ENCODE results near the gene PSME4.
"Not testable (repeated sequence)": the region's sequence is repeated elsewhere in the genome, so short reads cannot be mapped to it uniquely, and the experiment has no call there.

PSME4 gene

GRCh38 chr2:53841651-53842050 lies 129.1 kb downstream of the PSME4 start:
- H3K27ac ChIP-seq (ENCODE audit: low read length); H3K9me3 ChIP-seq (ENCODE audit: control insufficient read depth, insufficient read depth, low read length); H3K4me3 ChIP-seq (ENCODE audit: low read length); H3K4me1 ChIP-seq (ENCODE audit: control insufficient read depth, insufficient read depth, low read length); H3K36me3 ChIP-seq (ENCODE audit: control insufficient read depth, insufficient read depth, low read length); H3K27me3 ChIP-seq (ENCODE audit: control insufficient read depth, insufficient read depth, low read length); DNase-seq (ENCODE audit: low read depth, low spot score): not testable (repeated sequence)
- no CpG with 5 or more reads among the region's 7 CpGs for WGBS (ENCODE audit: insufficient coverage, insufficient read length)

- no peak for DNase-seq (ENCODE audit: low read depth, low spot score)
- no CpG with 5 or more reads among the region's 1 CpG for WGBS (ENCODE audit: insufficient coverage, insufficient read length)
- no peaks in the 10 kb centered on the region for H3K36me3 ChIP-seq (ENCODE audit: control insufficient read depth, insufficient read depth, low read length)
- no peak overlapping the region for H3K4me3 ChIP-seq (ENCODE audit: low read length)
- H3K4me1 ChIP-seq (ENCODE audit: control insufficient read depth, insufficient read depth, low read length): no peaks in the 10 kb centered on the region
- no peaks in the 10 kb centered on the region for H3K9me3 ChIP-seq (ENCODE audit: control insufficient read depth, insufficient read depth, low read length)
- no peaks in the 10 kb centered on the region for H3K27me3 ChIP-seq (ENCODE audit: control insufficient read depth, insufficient read depth, low read length)
- H3K27ac ChIP-seq (ENCODE audit: low read length): no peak overlapping the region
Observed at GRCh38 chr2:53840580-53840979, 130.2 kb downstream of the PSME4 start.

- WGBS (ENCODE audit: insufficient coverage, insufficient read length): no CpG with 5 or more reads among the region's 4 CpGs
- H3K4me3 ChIP-seq (ENCODE audit: low read length); H3K27ac ChIP-seq (ENCODE audit: low read length); H3K27me3 ChIP-seq (ENCODE audit: control insufficient read depth, insufficient read depth, low read length); H3K9me3 ChIP-seq (ENCODE audit: control insufficient read depth, insufficient read depth, low read length); DNase-seq (ENCODE audit: low read depth, low spot score); H3K4me1 ChIP-seq (ENCODE audit: control insufficient read depth, insufficient read depth, low read length); H3K36me3 ChIP-seq (ENCODE audit: control insufficient read depth, insufficient read depth, low read length): not testable (repeated sequence)
Observed at GRCh38 chr2:53829980-53830290, 140.9 kb downstream of the PSME4 start.

GRCh38 chr2:53829273-53829979 lies 141.4 kb downstream of the PSME4 start:
- H3K27me3 ChIP-seq (ENCODE audit: control insufficient read depth, insufficient read depth, low read length): no peaks in the 10 kb centered on the region
- no peak overlapping the region for H3K4me3 ChIP-seq (ENCODE audit: low read length)
- H3K4me1 ChIP-seq (ENCODE audit: control insufficient read depth, insufficient read depth, low read length): peaks cover 3% of the 10 kb centered on the region; the same call in 1 of the 2 replicates
- H3K27ac ChIP-seq (ENCODE audit: low read length): no peak overlapping the region
- DNase-seq (ENCODE audit: low read depth, low spot score): no peak
- 100% methylated on average over 2 of the region's 11 CpGs for WGBS (ENCODE audit: insufficient coverage, insufficient read length)
- no peaks in the 10 kb centered on the region for H3K9me3 ChIP-seq (ENCODE audit: control insufficient read depth, insufficient read depth, low read length)
- H3K36me3 ChIP-seq (ENCODE audit: control insufficient read depth, insufficient read depth, low read length): no peaks in the 10 kb centered on the region

- H3K27me3 ChIP-seq (ENCODE audit: control insufficient read depth, insufficient read depth, low read length): no peaks in the 10 kb centered on the region
- DNase-seq (ENCODE audit: low read depth, low spot score): no peak
- no CpG with 5 or more reads among the region's 4 CpGs for WGBS (ENCODE audit: insufficient coverage, insufficient read length)
- no peaks in the 10 kb centered on the region for H3K9me3 ChIP-seq (ENCODE audit: control insufficient read depth, insufficient read depth, low read length)
- no peak overlapping the region for H3K27ac ChIP-seq (ENCODE audit: low read length)
- no peak overlapping the region for H3K4me3 ChIP-seq (ENCODE audit: low read length)
- H3K36me3 ChIP-seq (ENCODE audit: control insufficient read depth, insufficient read depth, low read length): no peaks in the 10 kb centered on the region
- peaks cover 3% of the 10 kb centered on the region; the same call in 1 of the 2 replicates for H3K4me1 ChIP-seq (ENCODE audit: control insufficient read depth, insufficient read depth, low read length)
Observed at GRCh38 chr2:53828331-53828730, 142.5 kb downstream of the PSME4 start.

GRCh38 chr2:53827398-53828175 lies 143.2 kb downstream of the PSME4 start:
- H3K36me3 ChIP-seq (ENCODE audit: control insufficient read depth, insufficient read depth, low read length): no peaks in the 10 kb centered on the region
- H3K4me3 ChIP-seq (ENCODE audit: low read length): no peak overlapping the region
- no peak overlapping the region for H3K27ac ChIP-seq (ENCODE audit: low read length)
- H3K9me3 ChIP-seq (ENCODE audit: control insufficient read depth, insufficient read depth, low read length): no peaks in the 10 kb centered on the region
- H3K27me3 ChIP-seq (ENCODE audit: control insufficient read depth, insufficient read depth, low read length): no peaks in the 10 kb centered on the region
- WGBS (ENCODE audit: insufficient coverage, insufficient read length): no CpG with 5 or more reads among the region's 3 CpGs
- DNase-seq (ENCODE audit: low read depth, low spot score): no peak
- H3K4me1 ChIP-seq (ENCODE audit: control insufficient read depth, insufficient read depth, low read length): peaks cover 3% of the 10 kb centered on the region; the same call in 1 of the 2 replicates

GRCh38 chr2:53826587-53827397 lies 144.0 kb downstream of the PSME4 start:
- Histone ChIP-seq H3K27ac (ENCODE audit: low read length) (no peak overlapping the region), H3K4me1 (ENCODE audit: control insufficient read depth, insufficient read depth, low read length) (peaks cover 3% of the 10 kb centered on the region; the same call in 1 of the 2 replicates), H3K27me3 (ENCODE audit: control insufficient read depth, insufficient read depth, low read length) (no peaks in the 10 kb centered on the region), H3K9me3 (ENCODE audit: control insufficient read depth, insufficient read depth, low read length) (no peaks in the 10 kb centered on the region), H3K36me3 (ENCODE audit: control insufficient read depth, insufficient read depth, low read length) (no peaks in the 10 kb centered on the region), H3K4me3 (ENCODE audit: low read length) (no peak overlapping the region)
- WGBS (ENCODE audit: insufficient coverage, insufficient read length): no CpG with 5 or more reads among the region's 3 CpGs
- no peak for DNase-seq (ENCODE audit: low read depth, low spot score)

- DNase-seq (ENCODE audit: low read depth, low spot score): no peak
- H3K27me3 ChIP-seq (ENCODE audit: control insufficient read depth, insufficient read depth, low read length): no peaks in the 10 kb centered on the region
- no peaks in the 10 kb centered on the region for H3K9me3 ChIP-seq (ENCODE audit: control insufficient read depth, insufficient read depth, low read length)
- no peaks in the 10 kb centered on the region for H3K36me3 ChIP-seq (ENCODE audit: control insufficient read depth, insufficient read depth, low read length)
- WGBS (ENCODE audit: insufficient coverage, insufficient read length): no CpG with 5 or more reads among the region's 1 CpG
- H3K4me3 ChIP-seq (ENCODE audit: low read length): no peak overlapping the region
- H3K4me1 ChIP-seq (ENCODE audit: control insufficient read depth, insufficient read depth, low read length): peaks cover 3% of the 10 kb centered on the region; the same call in 1 of the 2 replicates
- H3K27ac ChIP-seq (ENCODE audit: low read length): no peak overlapping the region
Observed at GRCh38 chr2:53826030-53826410, 144.8 kb downstream of the PSME4 start.

- not testable (repeated sequence) for H3K4me3 ChIP-seq (ENCODE audit: low read length); H3K4me1 ChIP-seq (ENCODE audit: control insufficient read depth, insufficient read depth, low read length); DNase-seq (ENCODE audit: low read depth, low spot score); H3K9me3 ChIP-seq (ENCODE audit: control insufficient read depth, insufficient read depth, low read length); H3K27ac ChIP-seq (ENCODE audit: low read length); H3K27me3 ChIP-seq (ENCODE audit: control insufficient read depth, insufficient read depth, low read length); H3K36me3 ChIP-seq (ENCODE audit: control insufficient read depth, insufficient read depth, low read length)
- WGBS (ENCODE audit: insufficient coverage, insufficient read length): no CpG with 5 or more reads among the region's 9 CpGs
Observed at GRCh38 chr2:53823639-53824038, 147.2 kb downstream of the PSME4 start.

GRCh38 chr2:53821810-53822209 lies 149.0 kb downstream of the PSME4 start:
- no peak for DNase-seq (ENCODE audit: low read depth, low spot score)
- Histone ChIP-seq H3K4me1 (ENCODE audit: control insufficient read depth, insufficient read depth, low read length) (no peaks in the 10 kb centered on the region), H3K36me3 (ENCODE audit: control insufficient read depth, insufficient read depth, low read length) (no peaks in the 10 kb centered on the region), H3K4me3 (ENCODE audit: low read length) (no peak overlapping the region), H3K9me3 (ENCODE audit: control insufficient read depth, insufficient read depth, low read length) (no peaks in the 10 kb centered on the region), H3K27me3 (ENCODE audit: control insufficient read depth, insufficient read depth, low read length) (no peaks in the 10 kb centered on the region), H3K27ac (ENCODE audit: low read length) (no peak overlapping the region)
- no CpG with 5 or more reads among the region's 6 CpGs for WGBS (ENCODE audit: insufficient coverage, insufficient read length)
